Adipocyte (in vitro differentiated cells): ENCODE measurements around the gene GOLGA6D.
"Not testable (repeated sequence)": the region's sequence is repeated elsewhere in the genome, so short reads cannot be mapped to it uniquely, and the experiment has no call there.

ENCODE experiments used
- DNase-seq: peaks from one replicate; pipeline ENCODE4 v3.0.0-alpha.2; 2015; ENCODE audit warnings: low read depth
- H3K27me3 ChIP-seq: replicated peaks from 2 replicates; pipeline ENCODE4 v1.7.0; 2013; ENCODE audit warnings: mild to moderate bottlenecking, low read length, moderate library complexity; ENCODE audit not compliant: control insufficient read depth, insufficient read depth
- H3K36me3 ChIP-seq: 2 replicates; pipeline ENCODE4 v1.7.0; 2013; ENCODE audit warnings: low read length, mild to moderate bottlenecking, moderate library complexity; ENCODE audit not compliant: control insufficient read depth, insufficient read depth, severe bottlenecking
- H3K4me1 ChIP-seq: 2 replicates; pipeline ENCODE4 v1.7.0; 2013; ENCODE audit warnings: mild to moderate bottlenecking, low read length, moderate library complexity; ENCODE audit not compliant: control insufficient read depth, insufficient read depth
- H3K4me3 ChIP-seq: 2 replicates; pipeline ENCODE4 v1.7.0; 2013; ENCODE audit warnings: mild to moderate bottlenecking, low read length, moderate library complexity
- H3K9ac ChIP-seq: 2 replicates; pipeline ENCODE4 v1.7.0; 2013; ENCODE audit warnings: mild to moderate bottlenecking, low read length, moderate library complexity
- H3K9me3 ChIP-seq: 2 replicates; pipeline ENCODE4 v1.7.0; 2013; ENCODE audit warnings: mild to moderate bottlenecking, low read length, moderate library complexity; ENCODE audit not compliant: control insufficient read depth

Gene GOLGA6D

DNA sequence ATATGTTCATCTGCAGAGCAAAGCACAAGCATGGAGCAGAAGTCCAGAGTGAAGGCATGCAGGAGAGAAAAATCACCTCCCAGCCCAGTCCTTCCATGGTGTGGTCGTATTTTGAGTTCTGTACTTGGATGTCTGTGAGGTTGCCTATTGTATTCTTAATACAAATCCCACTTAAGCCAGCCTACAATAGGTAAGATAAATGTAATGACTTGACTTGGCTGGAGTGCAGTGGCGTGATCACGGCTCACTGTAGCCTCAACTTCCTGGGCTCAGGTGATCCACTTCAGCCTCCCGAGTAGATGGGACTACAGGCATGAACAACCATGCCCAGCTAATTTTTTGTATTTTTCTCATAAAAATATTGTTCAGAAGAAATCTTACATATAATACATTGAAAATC lies 31.3 kb upstream of the GOLGA6D start:
- H3K4me1 ChIP-seq, DNase-seq, H3K9ac ChIP-seq, H3K9me3 ChIP-seq, H3K36me3 ChIP-seq, H3K4me3 ChIP-seq: not testable (repeated sequence)
- peaks cover 38% of the 10 kb centered on the region for H3K27me3 ChIP-seq

- not testable (repeated sequence) for H3K9me3 ChIP-seq, H3K4me3 ChIP-seq, H3K4me1 ChIP-seq, H3K9ac ChIP-seq, H3K36me3 ChIP-seq
- peak; percentile 16 for DNase-seq
- peaks cover 35% of the 10 kb centered on the region for H3K27me3 ChIP-seq
Observed at GRCh38 chr15:75252285-75252684, 30.4 kb upstream of the GOLGA6D start.

GRCh38 chr15:75258034-75258433 lies 24.6 kb upstream of the GOLGA6D start, which contains the start of gene GOLGA6C:
GOLGA6C (plus strand) TSS chr15:75258334; CDS start chr15:75258599, 265 bp downstream.
- H3K9me3 ChIP-seq, H3K27me3 ChIP-seq, H3K4me3 ChIP-seq, H3K36me3 ChIP-seq, H3K4me1 ChIP-seq, H3K9ac ChIP-seq, DNase-seq: not testable (repeated sequence)

DNA sequence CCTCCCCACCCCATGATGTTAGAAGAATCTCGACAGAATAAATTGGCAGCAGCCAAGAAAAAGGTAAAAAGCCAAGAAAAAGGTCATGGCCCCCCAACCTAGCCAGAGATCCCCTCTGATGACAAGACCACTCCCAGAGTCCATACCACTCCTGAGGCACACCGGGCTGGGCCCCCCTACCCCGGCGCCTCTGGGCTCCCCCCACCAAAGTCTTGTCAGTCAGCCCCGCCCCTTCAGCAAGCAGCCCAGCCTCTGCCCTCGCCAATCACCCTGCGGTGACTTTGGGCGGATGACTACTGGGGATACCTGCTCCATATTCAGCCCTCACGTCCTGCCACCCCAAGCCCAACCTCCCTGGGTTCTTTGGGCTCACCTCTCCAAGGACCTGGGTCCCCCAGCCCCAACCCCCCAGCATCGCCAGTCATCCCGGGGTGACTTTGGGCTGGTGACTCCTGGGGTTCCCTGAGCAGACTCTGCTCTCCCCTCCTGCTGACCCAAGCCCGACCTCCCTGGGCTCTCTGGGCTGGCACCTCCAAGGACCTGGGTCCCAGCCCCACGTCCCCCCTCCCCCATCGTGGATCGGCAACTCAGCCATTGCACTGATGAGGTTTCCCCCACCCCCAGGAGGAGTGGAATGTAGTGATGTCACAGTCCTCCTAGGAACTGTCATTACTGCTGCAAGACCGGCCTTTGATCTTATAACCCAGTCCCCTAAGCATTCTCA lies 23.9 kb upstream of the GOLGA6D start:
- not testable (repeated sequence) for H3K9ac ChIP-seq, H3K36me3 ChIP-seq, H3K27me3 ChIP-seq, H3K9me3 ChIP-seq, H3K4me1 ChIP-seq, DNase-seq, H3K4me3 ChIP-seq

DNA sequence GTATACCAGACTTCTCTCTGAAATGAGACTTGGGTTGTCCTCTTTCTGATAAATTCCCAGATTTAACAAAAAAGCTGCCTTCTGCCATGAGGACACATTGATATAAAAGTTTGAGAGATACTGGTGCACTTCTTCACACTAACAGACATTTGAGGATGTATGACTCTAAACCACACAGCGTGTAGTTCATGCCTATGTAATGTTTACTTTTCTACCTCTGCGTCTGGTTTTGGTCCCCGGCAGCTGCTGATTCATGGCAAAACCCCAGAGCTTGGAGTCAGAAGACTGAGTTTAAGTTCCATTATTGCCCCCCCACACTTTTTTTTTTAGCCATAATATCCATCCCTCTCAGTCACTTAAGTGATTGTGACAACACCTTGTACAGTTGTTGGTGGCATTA lies 22.8 kb upstream of the GOLGA6D start:
- DNase-seq, H3K4me3 ChIP-seq, H3K9ac ChIP-seq, H3K27me3 ChIP-seq, H3K36me3 ChIP-seq, H3K9me3 ChIP-seq, H3K4me1 ChIP-seq: not testable (repeated sequence)

GRCh38 chr15:75273751-75274359 lies 8.8 kb upstream of the GOLGA6D start:
- H3K9me3 ChIP-seq, H3K4me3 ChIP-seq, DNase-seq, H3K27me3 ChIP-seq, H3K4me1 ChIP-seq, H3K9ac ChIP-seq, H3K36me3 ChIP-seq: not testable (repeated sequence)

GRCh38 chr15:75274509-75275107 lies 8.0 kb upstream of the GOLGA6D start:
- not testable (repeated sequence) for H3K27me3 ChIP-seq, H3K9ac ChIP-seq, H3K9me3 ChIP-seq, H3K36me3 ChIP-seq, H3K4me3 ChIP-seq, H3K4me1 ChIP-seq
- DNase-seq, result peak; percentile 34

DNA sequence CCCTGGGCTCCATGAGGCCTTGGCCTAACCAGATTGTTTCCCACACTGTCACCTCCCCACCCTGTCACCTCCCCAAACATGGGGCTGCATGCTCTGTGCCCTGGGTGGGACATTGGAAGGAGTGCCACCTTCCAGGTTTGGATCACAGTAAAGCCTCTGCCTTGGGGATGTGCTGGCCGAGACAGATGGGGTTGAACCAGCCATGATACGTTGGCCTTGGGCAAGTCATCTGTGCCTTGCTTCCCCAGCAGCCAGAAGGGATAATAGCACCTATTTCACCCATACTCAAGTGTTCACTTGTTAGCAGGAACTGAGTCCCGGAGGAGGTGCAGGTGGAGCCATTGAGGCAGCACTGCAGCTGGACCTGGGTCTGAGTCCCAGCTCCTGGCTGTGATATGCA lies 7.0 kb upstream of the GOLGA6D start:
- H3K4me3 ChIP-seq, H3K27me3 ChIP-seq, DNase-seq, H3K9me3 ChIP-seq, H3K4me1 ChIP-seq, H3K9ac ChIP-seq, H3K36me3 ChIP-seq: not testable (repeated sequence)

DNA sequence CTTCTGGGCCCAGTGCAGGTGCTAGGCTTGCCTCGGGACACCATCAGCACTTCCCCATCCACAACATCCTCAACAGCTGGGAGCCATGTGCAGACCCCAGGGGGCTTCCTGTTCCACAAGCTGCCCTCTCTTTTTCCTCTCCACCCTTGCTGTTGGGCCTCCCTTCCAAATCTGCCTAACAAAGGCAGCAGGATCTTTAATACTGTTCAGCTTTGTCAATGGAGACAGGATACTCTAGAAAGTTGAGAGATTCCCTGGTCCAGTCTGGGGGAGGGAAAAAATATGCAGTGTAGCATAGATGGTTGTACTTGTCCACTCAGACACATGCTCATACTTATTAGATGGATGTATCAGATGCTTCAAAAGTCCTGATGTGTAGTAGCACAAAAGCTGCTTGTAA lies 4.1 kb upstream of the GOLGA6D start:
- H3K4me1 ChIP-seq, H3K27me3 ChIP-seq, H3K9me3 ChIP-seq, H3K9ac ChIP-seq, DNase-seq, H3K36me3 ChIP-seq, H3K4me3 ChIP-seq: not testable (repeated sequence)

- H3K4me1 ChIP-seq, H3K36me3 ChIP-seq, H3K27me3 ChIP-seq, DNase-seq, H3K9ac ChIP-seq, H3K4me3 ChIP-seq, H3K9me3 ChIP-seq: not testable (repeated sequence)
Observed at GRCh38 chr15:75284152-75284551, 1.5 kb downstream of the GOLGA6D start.

GRCh38 chr15:75293660-75294059 lies 11.0 kb downstream of the GOLGA6D start:
- not testable (repeated sequence) for H3K4me3 ChIP-seq, H3K36me3 ChIP-seq, H3K9ac ChIP-seq, H3K27me3 ChIP-seq, H3K4me1 ChIP-seq, DNase-seq, H3K9me3 ChIP-seq
